Measurements from ENCODE around the gene RAB1B.
"Not testable (repeated sequence)": the region's sequence is repeated elsewhere in the genome, so short reads cannot be mapped to it uniquely, and the experiment has no call there.

The RAB1B gene

GRCh38 chr11:66309475-66309874 lies 41.0 kb downstream of the RAB1B start:
- DNase-seq (ENCODE audit: low spot score): no peak

GRCh38 chr11:66310324-66310723 lies 41.9 kb downstream of the RAB1B start:
- DNase-seq (ENCODE audit: low spot score): no peak

GRCh38 chr11:66310803-66311440 lies 42.5 kb downstream of the RAB1B start:
- DNase-seq (ENCODE audit: low spot score): not testable (repeated sequence)

- DNase-seq (ENCODE audit: low spot score): no peak
Observed at GRCh38 chr11:66311470-66311964, 43.1 kb downstream of the RAB1B start.

GRCh38 chr11:66311965-66312548 lies 43.6 kb downstream of the RAB1B start:
- DNase-seq (ENCODE audit: low spot score): peak; percentile 99

- DNase-seq (ENCODE audit: low spot score): peak; percentile 98
Observed at GRCh38 chr11:66312549-66313320, 44.3 kb downstream of the RAB1B start.

- no peak for DNase-seq (ENCODE audit: low spot score)
Observed at GRCh38 chr11:66313321-66314185, 45.1 kb downstream of the RAB1B start.

- DNase-seq (ENCODE audit: low spot score): no peak
Observed at GRCh38 chr11:66314186-66314501, 45.7 kb downstream of the RAB1B start.

GRCh38 chr11:66314561-66315497 lies 46.4 kb downstream of the RAB1B start:
- DNase-seq (ENCODE audit: low spot score): no peak

- DNase-seq (ENCODE audit: low spot score): no peak
Observed at GRCh38 chr11:66315498-66315885, 47.1 kb downstream of the RAB1B start.

GRCh38 chr11:66315921-66316811 lies 47.7 kb downstream of the RAB1B start:
- DNase-seq (ENCODE audit: low spot score): no peak

GRCh38 chr11:66316849-66317251 lies 48.4 kb downstream of the RAB1B start, which contains the start of gene CD248:
TSS of gene CD248 (minus strand) at chr11:66317044. CDS start at chr11:66317027, 17 bp downstream.
- no peak for DNase-seq (ENCODE audit: low spot score)

- DNase-seq (ENCODE audit: low spot score): peak; percentile 10
Observed at GRCh38 chr11:66317322-66317722, 48.9 kb downstream of the RAB1B start.

GRCh38 chr11:66317723-66318599 lies 49.5 kb downstream of the RAB1B start:
- DNase-seq (ENCODE audit: low spot score): peak; percentile 33

- no peak for DNase-seq (ENCODE audit: low spot score)
Observed at GRCh38 chr11:66318600-66318970, 50.1 kb downstream of the RAB1B start.

GRCh38 chr11:66320289-66320688 lies 51.9 kb downstream of the RAB1B start:
- not testable (repeated sequence) for DNase-seq (ENCODE audit: low spot score)

GRCh38 chr11:66320748-66321147 lies 52.3 kb downstream of the RAB1B start:
- not testable (repeated sequence) for DNase-seq (ENCODE audit: low spot score)

- no peak for DNase-seq (ENCODE audit: low spot score)
Observed at GRCh38 chr11:66321606-66322005, 53.2 kb downstream of the RAB1B start.

Measured in CD4-positive, alpha-beta T cell treated with Interleukin-2 at 100 ng/mL for 4 hours (primary cell).